Chondrocyte (in vitro differentiated cells): ENCODE data around the gene RCN2. TPM values are rescaled to one million over a fixed set of nuclear protein-coding genes. Genes with fewer than 3 reads are reported as not detected.

Experiments used
- DNase-seq: peaks from one replicate; pipeline ENCODE4 v3.0.0; 2021; ENCODE audit warnings: mixed read lengths, low spot score
- H3K27ac Mint-ChIP-seq: one replicate; pipeline ENCODE4 v1.8.0; 2021; ENCODE audit warnings: mild to moderate bottlenecking, moderate library complexity, mixed read lengths; ENCODE audit not compliant: unreplicated experiment
- H3K27me3 Mint-ChIP-seq: 2 replicates; pipeline ENCODE4 v1.8.0; 2021; ENCODE audit warnings: low read depth, mixed read lengths
- H3K36me3 Mint-ChIP-seq: 2 replicates; pipeline ENCODE4 v1.8.0; 2021; ENCODE audit warnings: low read depth, mixed read lengths
- H3K4me1 Mint-ChIP-seq: 2 replicates; pipeline ENCODE4 v1.8.0; 2021; ENCODE audit warnings: low read depth, mild to moderate bottlenecking, mixed read lengths
- H3K4me3 Mint-ChIP-seq: one replicate; pipeline ENCODE4 v1.8.0; 2021; ENCODE audit warnings: mild to moderate bottlenecking, moderate library complexity, mixed read lengths; ENCODE audit not compliant: unreplicated experiment
- H3K9me3 Mint-ChIP-seq: 2 replicates; pipeline ENCODE4 v1.8.0; 2021; ENCODE audit warnings: low read depth, mixed read lengths
- total RNA-seq: library from RNA; stranded (reverse); gene quantifications from 3 replicates; pipeline ENCODE4 v1.2.1, GENCODE V29; 2021
- TF ChIP-seq, protein P1 (sequence below): fragments of 200-600 bp; sonication (generic); IDR thresholded peaks from 2 replicates; pipeline ENCODE4 v1.5.0; 2021; ENCODE audit warnings: antibody characterized with exemption, mild to moderate bottlenecking, moderate library complexity

The RCN2 gene
- total RNA-seq, 1 donor from 2014 or later = 72.1 TPM

DNA sequence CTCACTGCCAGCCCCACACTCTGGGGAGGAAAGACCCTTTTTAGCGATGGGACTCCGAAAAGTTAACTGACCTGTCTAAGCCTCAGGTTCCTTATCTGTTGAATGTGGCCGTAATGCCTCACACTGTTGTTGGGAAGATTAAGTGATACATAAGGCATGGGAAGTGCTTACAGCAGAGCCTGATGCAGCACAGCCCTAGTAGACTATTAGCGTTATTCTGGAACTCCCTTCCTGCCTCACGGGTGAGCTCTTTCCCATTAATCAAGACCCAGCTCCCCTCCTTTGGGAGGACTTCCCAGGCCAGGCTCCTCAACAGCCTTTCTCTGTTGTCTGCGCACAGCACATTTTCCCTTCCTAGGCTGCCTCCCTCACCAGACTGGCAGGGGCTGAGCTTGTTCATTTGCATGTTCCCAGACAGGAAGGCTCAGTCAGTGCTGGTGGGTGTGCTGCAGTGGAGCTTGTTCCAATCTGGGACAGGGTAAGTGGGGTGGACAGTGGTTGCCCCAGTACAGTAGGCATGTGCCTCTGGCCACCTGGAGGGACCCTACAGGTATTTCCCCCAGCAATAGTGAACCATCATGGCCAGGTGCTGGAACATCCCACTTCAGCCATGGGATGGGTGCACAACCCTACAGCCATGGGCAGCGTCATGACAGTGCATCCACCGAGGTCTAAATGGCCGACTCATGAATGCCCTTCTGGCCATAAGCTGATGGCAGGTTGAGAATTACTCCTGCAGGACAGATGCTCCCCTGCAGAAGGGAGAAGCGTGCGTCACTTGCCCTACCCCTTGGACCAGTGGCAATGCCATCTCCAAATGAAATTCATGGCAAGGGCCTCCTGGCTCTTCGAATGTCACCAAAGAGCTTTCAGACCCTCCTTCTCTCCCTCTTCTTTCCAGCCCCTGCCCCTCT is 57.6 kb downstream of the RCN2 start:
- Mint-ChIP-seq H3K4me1 (no peaks in the 10 kb centered on the region), H3K36me3 (no peaks in the 10 kb centered on the region), H3K4me3 (no peak overlapping the region), H3K27ac (no peak overlapping the region), H3K27me3 (no peaks in the 10 kb centered on the region), H3K9me3 (no peaks in the 10 kb centered on the region)
- TF ChIP-seq, protein P1, sequence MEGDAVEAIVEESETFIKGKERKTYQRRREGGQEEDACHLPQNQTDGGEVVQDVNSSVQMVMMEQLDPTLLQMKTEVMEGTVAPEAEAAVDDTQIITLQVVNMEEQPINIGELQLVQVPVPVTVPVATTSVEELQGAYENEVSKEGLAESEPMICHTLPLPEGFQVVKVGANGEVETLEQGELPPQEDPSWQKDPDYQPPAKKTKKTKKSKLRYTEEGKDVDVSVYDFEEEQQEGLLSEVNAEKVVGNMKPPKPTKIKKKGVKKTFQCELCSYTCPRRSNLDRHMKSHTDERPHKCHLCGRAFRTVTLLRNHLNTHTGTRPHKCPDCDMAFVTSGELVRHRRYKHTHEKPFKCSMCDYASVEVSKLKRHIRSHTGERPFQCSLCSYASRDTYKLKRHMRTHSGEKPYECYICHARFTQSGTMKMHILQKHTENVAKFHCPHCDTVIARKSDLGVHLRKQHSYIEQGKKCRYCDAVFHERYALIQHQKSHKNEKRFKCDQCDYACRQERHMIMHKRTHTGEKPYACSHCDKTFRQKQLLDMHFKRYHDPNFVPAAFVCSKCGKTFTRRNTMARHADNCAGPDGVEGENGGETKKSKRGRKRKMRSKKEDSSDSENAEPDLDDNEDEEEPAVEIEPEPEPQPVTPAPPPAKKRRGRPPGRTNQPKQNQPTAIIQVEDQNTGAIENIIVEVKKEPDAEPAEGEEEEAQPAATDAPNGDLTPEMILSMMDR = no peak
- peak; percentile 55 for DNase-seq

DNA sequence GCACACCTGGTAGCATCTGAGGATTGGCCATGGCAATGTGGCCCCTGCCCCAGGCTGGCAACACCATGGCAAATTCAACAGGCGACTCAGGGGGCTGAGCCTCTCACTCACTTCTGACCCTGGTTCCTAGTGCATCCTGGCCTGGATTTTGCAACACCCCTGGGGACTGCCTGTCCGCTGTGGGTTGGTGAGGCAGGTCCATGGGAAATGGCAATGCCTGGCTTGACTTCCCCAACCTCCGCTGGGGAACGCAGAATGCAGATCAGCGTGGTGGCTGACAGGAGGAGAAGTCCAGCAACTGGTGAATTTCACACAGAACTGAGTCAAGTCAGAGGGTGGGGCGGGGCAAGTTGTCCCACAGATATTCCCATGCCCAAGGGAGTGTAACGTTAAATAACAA is 59.5 kb downstream of the RCN2 start:
- no peak for DNase-seq
- Mint-ChIP-seq H3K4me3 (no peak overlapping the region), H3K27me3 (no peaks in the 10 kb centered on the region), H3K36me3 (no peaks in the 10 kb centered on the region), H3K27ac (no peak overlapping the region), H3K9me3 (no peaks in the 10 kb centered on the region), H3K4me1 (no peaks in the 10 kb centered on the region)
- TF ChIP-seq, protein P1 = no peak

DNA sequence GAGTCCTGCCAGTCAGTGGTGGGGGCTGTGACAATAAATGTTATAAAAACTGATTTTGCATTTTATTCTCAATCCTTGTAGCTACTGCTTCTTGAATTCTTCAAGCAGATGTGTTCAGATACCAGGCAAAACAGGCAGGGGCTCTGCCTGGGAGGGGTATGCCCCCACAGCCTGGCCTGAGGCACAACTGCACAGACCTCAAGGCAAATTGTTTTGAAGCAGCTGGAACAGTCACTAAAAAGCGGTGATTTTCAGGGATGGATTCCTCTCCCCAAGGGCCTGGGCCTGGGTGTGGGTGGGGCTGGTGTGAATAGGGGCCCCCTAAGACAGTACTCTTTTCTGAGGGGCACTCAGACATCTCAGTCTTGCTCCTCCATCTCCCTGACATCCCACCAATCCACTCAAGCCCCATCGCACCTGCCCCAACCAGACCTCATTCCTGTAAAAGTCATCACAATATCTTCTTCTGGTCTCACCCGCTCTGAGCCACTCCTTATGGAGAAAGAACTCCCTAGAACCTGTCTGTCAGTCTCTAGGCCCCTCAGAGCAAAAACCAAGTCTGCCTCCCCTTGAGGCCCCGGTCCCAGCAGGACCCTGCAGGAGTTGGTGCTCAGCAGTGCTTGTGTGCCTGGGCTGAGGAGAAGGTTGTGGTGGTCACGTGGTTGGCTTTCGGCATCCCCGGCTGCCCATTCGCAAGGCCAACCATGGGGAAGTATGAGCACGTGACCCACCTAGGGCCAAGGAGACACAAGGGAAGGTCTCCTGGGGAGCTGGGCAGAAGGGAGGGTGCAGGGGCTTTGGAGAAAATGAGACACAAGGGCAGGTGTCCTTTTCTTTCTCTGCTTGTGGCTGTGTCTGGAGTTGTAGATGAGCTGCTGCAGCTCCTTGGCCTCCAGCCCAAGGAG is 60.4 kb downstream of the RCN2 start:
- Mint-ChIP-seq H3K27me3 (no peaks in the 10 kb centered on the region), H3K36me3 (no peaks in the 10 kb centered on the region), H3K27ac (no peak overlapping the region), H3K9me3 (no peaks in the 10 kb centered on the region), H3K4me1 (no peaks in the 10 kb centered on the region), H3K4me3 (no peak overlapping the region)
- peak; percentile 65 for DNase-seq
- TF ChIP-seq, protein P1 = no peak

DNA sequence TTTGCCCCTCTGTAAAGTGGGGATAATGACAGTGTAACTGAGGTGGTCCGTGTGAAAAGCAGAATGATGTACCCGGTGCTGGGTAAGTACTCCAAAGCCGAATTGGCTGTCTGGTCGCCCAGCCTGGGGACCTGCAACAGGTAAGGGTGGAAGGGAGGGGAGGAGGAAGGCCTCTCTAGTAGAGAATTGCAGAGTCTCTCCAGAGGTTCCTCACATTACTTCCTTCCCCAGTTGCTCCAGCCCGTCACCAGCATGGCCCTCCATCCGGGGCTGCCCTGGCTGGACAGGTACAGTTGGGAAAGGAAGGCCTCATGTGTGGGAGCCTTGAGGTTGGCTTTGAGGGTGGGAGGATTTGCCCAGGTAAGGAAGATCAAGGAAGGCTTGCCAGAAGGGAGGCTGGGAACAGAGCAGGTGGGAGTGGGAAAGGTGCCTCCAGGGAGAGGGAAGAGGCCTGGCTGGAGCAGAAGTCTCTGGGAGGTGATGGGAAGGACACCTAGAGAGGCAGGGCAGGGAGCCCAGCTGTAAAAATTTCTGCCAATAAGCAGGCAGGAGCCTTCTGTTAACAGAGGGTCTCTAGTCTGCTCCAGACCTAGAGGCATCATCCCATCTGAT is 61.7 kb downstream of the RCN2 start:
- TF ChIP-seq, protein P1 = no peak
- DNase-seq = peak; percentile 40
- H3K27me3 Mint-ChIP-seq = no peaks in the 10 kb centered on the region
- no peaks in the 10 kb centered on the region for H3K36me3 Mint-ChIP-seq
- no peak overlapping the region for H3K27ac Mint-ChIP-seq
- H3K4me3 Mint-ChIP-seq = no peak overlapping the region
- H3K9me3 Mint-ChIP-seq = no peaks in the 10 kb centered on the region
- H3K4me1 Mint-ChIP-seq = no peaks in the 10 kb centered on the region

DNA sequence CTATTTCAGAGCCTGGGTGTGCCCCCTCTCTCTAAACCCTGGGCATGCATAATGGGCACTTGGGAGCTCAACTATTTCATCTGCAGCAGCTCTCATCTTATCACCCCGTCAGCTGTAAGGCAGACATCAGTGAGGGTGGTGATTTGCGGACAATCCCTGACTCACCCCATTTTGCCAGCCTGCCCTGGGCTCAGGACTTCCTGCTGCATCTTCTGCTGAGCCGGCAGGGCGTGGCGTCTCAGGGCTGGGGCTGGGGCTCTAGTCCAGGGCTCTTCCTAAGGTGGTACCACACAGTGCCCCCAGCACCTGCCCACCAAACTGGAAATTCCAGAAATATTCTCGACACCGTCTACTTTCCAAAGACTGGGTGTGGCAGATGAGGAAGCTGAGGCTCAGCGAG is 62.5 kb downstream of the RCN2 start:
- TF ChIP-seq, protein P1 = no peak
- Mint-ChIP-seq H3K4me3 (no peak overlapping the region), H3K4me1 (no peaks in the 10 kb centered on the region), H3K27me3 (no peaks in the 10 kb centered on the region), H3K36me3 (no peaks in the 10 kb centered on the region), H3K9me3 (no peaks in the 10 kb centered on the region), H3K27ac (no peak overlapping the region)
- DNase-seq = peak; percentile 74
